Kidney (tissue), 14 donors: ENCODE results near the gene ANKS6. TPM values are rescaled to one million over a fixed set of nuclear protein-coding genes. Genes with fewer than 3 reads are reported as not detected.
A peak's percentile ranks its signal among the peaks of the same experiment; 100 is the strongest.

ENCODE experiments used
- DNase-seq, 5 donors: peaks; one replicate each; pipeline ENCODE4 v3.0.0-alpha.2; 2013 to 2020
- FAIRE-seq: peaks from 2 replicates; lab custom pipeline; 2012; peaks lifted over from hg19 to GRCh38; lab: Jason Lieb, UNC
- H3K27ac ChIP-seq, 2 donors: one replicate each; pipeline ENCODE4 v1.7.0; 2013; ENCODE audit warnings: low read depth in 2 of 2, low read length in 2 of 2, inconsistent platforms in 1 of 2
- H3K27me3 ChIP-seq: one replicate; pipeline ENCODE4 v1.7.1; 2013; ENCODE audit warnings: low read length, inconsistent platforms; ENCODE audit not compliant: control insufficient read depth, insufficient read depth
- H3K36me3 ChIP-seq, 3 donors: one replicate each; pipeline versions ENCODE4 v1.7.0 to v1.7.1; 2013; ENCODE audit warnings: low read length in 3 of 3, control low read depth in 1 of 3, inconsistent platforms in 1 of 3; ENCODE audit not compliant: insufficient read depth in 3 of 3, control insufficient read depth in 2 of 3
- H3K4me1 ChIP-seq, 3 donors: one replicate each; pipeline versions ENCODE4 v1.7.0 to v1.7.1; 2013; ENCODE audit warnings: low read length in 3 of 3, inconsistent platforms in 1 of 3, low read depth in 1 of 3; ENCODE audit not compliant: control insufficient read depth in 2 of 3, insufficient read depth in 2 of 3
- H3K4me3 ChIP-seq, 3 donors: one replicate each; pipeline versions ENCODE4 v1.7.0 to v1.8.1; 2013; ENCODE audit warnings: low read length in 3 of 3, control low read depth in 1 of 3, inconsistent platforms in 1 of 3
- H3K9ac ChIP-seq, 3 donors: one replicate each; pipeline versions ENCODE4 v1.7.0 to v1.7.1; 2013; ENCODE audit warnings: low read length in 3 of 3, control low read depth in 1 of 3, inconsistent platforms in 1 of 3
- H3K9me3 ChIP-seq, 3 donors: one replicate each; pipeline versions ENCODE4 v1.7.0 to v1.7.1; 2013; ENCODE audit warnings: low read length in 3 of 3, control low read depth in 1 of 3, inconsistent platforms in 1 of 3; ENCODE audit not compliant: control insufficient read depth in 2 of 3, insufficient read depth in 1 of 3
- CTCF ChIP-seq: IDR thresholded peaks from 3 replicates; pipeline ENCODE4 v1.5.1; 2012; ENCODE audit warnings: mild to moderate bottlenecking, moderate library complexity, borderline replicate concordance; ENCODE audit not compliant: insufficient read depth; ENCODE audit errors: extremely low read depth
- intact Hi-C: fragments of 100-400 bp; cut with DNase I; formaldehyde crosslinking; loops from one replicate; pipeline ENCODE4 v1.11.1; 2022
- polyA plus RNA-seq: library from polyadenylated mRNA; stranded (reverse); fragments of 350-450 nt; fragmentation: Illumina TruSeq; extraction: RNeasy Lipid Tissue Mini Kit (QIAGEN cat#74804); gene quantifications from one replicate; pipeline ENCODE4 v1.2.3, GENCODE V29; 2014; ENCODE audit warnings: low read depth, low replicate concordance; ENCODE audit not compliant: insufficient read depth
- total RNA-seq: library from RNA; stranded (reverse); fragmentation: NEBNext Ultra II Directional; extraction: Animal tissue kit (Norgen Biotek cat#: 25700); gene quantifications from one replicate; pipeline ENCODE4 v1.2.1, GENCODE V29; 2021
- donor health status: control.
- donor health status: control.
- donor health status: control.
- donor health status: control.
- donor health status: control.
- donor health status: DM: yes; HTN: yes; CAD: no.
- donor health status: Normal renal cell carcinoma (clear cell type).

ANKS6 gene
- total and polyA plus RNA-seq, 2 donors from 2014 or later: 22.0 to 31.8 TPM

DNA sequence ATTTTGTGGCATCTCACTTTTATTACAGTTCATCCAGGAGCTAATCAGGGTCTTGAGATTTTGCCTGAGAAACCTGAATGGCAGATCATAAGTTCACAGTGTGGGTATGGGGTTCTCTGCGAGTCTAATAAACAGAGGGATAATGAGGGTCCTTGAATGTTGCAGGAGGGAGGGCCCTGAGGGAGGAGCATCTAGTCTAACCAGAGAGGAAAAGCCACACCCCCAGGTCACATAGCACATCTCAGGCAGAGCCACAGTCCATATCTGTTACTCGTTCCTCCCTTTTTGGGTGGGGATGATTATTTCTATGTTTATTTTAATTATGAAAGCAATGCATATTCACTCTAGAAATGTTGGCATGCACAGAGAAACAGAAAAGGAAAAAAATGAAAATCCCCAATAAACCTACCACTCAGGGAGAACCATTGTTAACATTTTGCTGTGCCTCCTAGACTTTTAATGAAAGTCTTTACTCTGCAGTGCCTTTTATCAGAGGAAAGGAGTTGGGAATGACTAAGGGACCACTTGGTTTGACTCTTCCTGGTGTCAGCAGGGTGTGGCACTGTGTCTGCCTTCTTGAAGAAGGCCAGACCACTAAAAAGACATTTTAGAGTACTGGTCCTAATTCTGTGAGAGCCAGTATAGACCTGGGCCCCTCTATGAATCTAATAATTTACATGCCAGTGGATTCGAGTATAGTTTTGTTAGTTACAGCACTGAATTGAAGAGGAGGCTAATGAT lies 13.9 kb upstream of the ANKS6 start:
- no peaks in the 10 kb centered on the region for H3K9me3 ChIP-seq
- H3K27me3 ChIP-seq: no peaks in the 10 kb centered on the region
- H3K27ac ChIP-seq: no peak overlapping the region
- DNase-seq (no peak), FAIRE-seq (no peak)
- no peak for TF ChIP-seq CTCF
- H3K9ac ChIP-seq: no peak overlapping the region
- peaks cover 0 to 8% (median 0%) of the 10 kb centered on the region in 3 donors for H3K4me1 ChIP-seq
- H3K4me3 ChIP-seq: no peak overlapping the region
- no peaks in the 10 kb centered on the region for H3K36me3 ChIP-seq
- intact Hi-C loops: no loop called here

GRCh38 chr9:98809311-98810101 lies 13.2 kb upstream of the ANKS6 start:
- no peak overlapping the region for H3K4me3 ChIP-seq
- no peak for FAIRE-seq
- H3K27me3 ChIP-seq: no peaks in the 10 kb centered on the region
- no peak overlapping the region for H3K9ac ChIP-seq
- H3K36me3 ChIP-seq: no peaks in the 10 kb centered on the region
- intact Hi-C loops: no loop called here
- TF ChIP-seq CTCF: no peak
- H3K4me1 ChIP-seq: peaks cover 0 to 8% (median 0%) of the 10 kb centered on the region in 3 donors
- no peak overlapping the region for H3K27ac ChIP-seq
- DNase-seq: no peak
- H3K9me3 ChIP-seq: no peaks in the 10 kb centered on the region

DNA sequence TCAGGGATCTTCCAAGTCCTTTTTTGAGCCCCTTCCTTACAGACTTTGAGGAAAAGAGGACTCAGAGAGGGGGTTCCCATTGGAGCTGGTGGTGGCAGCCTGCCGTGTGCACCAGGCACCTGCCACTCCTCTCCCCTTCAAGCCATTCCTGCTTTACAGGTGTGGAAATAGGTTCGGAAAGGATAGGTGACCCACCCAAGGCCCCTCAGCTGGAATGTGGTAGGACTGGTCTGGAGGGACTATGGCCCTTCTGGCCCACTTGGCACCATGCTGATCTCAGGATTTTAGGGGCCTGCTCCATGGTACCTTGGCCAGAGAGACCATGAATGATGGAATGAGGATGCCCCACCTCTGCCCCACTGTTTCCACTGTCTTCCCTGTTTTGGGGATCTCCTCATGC lies 12.5 kb upstream of the ANKS6 start:
- Histone ChIP-seq H3K27me3 (no peaks in the 10 kb centered on the region), H3K36me3 (no peaks in the 10 kb centered on the region), H3K4me1 (peaks cover 0 to 8% (median 0%) of the 10 kb centered on the region in 3 donors), H3K9ac (no peak overlapping the region), H3K4me3 (peak overlapping the region in 1 of 3 donors; percentile 62), H3K27ac (no peak overlapping the region), H3K9me3 (no peaks in the 10 kb centered on the region)
- FAIRE-seq (no peak), DNase-seq (no peak)
- intact Hi-C loops: no loop called here
- no peak for TF ChIP-seq CTCF
